D341Med (cell line): ENCODE results near the gene KLHL3.
A peak's percentile ranks its signal among the peaks of the same experiment; 100 is the strongest.

Experiments
- DNase-seq: peaks from one replicate; pipeline ENCODE4 v3.0.0; 2012; ENCODE audit warnings: low spot score

KLHL3 gene

DNA sequence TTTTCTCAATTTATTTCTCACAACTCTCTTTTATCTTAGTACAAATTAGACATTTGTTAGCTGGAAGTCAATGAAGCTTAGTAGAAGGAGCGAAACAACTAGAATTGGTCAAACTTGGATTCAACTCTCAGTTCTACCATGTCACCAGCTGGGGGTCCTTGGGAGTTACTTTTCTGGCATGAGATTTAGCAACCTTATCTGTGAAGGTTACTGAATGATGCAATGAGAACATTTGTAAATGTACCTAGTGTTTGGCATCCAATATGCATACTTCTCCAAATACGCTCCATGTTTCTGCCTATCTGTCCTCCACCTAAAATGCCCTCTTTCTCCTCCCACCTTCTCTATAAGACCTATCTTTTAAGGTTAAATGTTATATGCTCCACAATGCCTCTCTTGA, 12.0 kb upstream of the KLHL3 start:
- DNase-seq: no peak

DNA sequence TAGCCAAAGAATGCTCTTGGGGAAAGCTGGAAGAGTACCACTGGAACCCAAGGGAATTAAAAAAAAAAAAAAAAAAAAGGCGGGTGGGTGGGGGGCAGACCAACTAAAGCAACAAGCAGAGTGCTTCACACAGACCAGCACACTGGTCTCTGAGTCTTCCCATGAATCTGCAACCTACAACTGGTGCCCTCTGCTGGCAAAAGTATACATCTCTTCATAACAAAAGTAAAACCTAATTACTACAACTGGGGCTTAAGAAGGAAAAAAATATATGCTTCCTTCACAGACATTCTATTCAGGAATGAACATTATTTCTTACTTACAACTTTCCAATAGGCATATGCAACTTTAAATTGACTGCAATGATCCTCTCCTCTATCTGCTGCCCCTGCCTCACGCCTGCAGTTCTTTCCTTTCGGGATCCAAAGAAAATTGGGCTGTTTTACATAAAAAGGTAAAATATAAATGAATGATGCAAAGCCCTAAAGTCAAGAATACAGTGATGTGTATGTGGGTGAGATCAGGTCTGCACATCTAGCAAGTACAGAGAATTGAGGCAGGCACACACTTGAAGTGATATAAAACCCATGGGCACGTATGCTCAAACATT, 7.2 kb upstream of the KLHL3 start:
- DNase-seq: peak; percentile 62

DNA sequence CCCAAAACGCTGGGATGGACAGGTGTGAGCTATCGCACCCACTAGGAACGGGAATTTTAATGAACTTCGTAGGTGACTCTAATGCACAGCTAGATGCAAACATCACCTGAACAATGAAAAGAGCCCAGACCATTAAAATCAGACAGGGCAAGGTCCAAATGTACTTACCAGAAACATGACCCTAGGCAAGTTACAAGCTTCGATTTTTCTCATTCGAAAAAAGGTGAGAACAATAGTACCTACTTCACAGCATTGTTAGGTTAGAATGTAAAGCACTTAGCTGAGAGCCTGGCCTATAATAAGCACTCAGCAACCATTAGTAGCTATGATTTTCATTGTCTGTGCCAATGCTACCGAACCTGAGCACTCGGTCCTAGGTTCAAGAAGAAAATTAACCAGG, 5.8 kb upstream of the KLHL3 start:
- DNase-seq: no peak

DNA sequence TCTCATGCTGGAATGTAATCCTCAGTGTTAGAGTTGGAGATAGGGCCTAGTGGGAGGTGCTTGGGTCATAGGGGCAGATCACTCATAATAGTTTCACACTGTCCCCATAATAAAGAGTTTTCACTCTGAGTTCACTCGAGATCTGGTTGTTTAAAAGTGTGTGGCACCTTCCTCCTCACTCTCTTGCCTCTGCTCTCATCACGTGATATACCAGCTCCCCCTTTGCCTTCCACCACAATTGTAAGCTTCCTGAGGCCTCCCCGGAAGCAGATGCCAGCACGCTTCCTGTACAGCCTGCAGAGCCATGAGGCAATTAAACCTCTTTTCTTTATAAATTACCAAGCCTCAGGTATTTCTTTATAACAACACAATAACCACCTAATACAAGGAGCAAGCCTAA, 3.8 kb upstream of the KLHL3 start:
- DNase-seq: no peak

DNA sequence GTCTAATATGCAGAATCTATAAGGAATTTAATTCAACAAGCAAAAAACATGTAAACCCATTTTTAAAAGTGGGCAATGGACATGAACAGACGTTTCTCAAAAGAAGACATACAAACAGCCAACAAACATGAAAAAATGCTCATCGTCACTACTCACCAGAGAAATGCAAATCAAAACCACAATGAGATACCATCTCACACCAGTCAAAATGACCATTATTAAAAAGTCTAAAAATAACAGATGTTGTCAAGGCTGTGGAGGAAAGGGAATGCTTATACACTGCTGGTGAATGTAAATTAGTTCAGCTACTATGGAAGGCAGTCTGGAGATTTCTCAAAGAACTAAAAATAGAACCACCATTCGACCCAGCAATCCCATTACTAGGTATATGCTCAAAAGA, 3.1 kb upstream of the KLHL3 start:
- DNase-seq: no peak

DNA sequence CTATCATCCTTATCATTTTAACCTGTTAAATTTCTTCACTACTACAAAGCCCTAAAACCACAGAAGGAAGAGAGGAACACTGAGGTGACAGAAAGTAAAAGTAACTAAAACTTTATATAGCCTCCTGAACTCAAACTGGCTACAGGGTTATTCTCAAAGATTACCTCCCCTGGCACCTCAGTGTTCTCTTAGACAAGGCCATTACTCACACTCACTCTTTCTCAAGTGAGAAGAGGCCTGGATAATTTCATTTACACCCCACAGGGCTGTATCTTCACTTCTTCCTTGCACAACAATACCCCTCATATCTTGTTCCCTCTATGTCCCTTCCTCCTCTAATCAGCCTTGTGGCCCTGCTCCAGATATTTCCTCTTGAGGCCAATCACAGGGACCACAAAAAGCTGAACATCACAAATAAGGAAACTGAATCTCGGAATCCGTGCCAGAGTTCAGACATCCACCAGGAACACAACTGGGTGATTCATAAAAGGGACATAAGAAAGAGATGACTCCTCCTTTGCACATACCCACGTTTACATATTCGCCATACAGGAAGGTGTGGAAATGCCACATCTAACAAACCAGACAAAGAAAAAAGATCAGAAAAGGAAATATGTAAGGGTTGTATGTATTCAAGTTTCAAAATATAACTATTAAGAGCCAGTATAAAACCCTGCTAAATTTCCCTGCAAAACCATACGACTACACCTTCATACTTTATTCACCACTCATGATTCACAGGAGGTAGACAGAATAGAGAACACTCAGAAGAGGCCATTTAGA, 1.7 kb upstream of the KLHL3 start:
- no peak for DNase-seq

DNA sequence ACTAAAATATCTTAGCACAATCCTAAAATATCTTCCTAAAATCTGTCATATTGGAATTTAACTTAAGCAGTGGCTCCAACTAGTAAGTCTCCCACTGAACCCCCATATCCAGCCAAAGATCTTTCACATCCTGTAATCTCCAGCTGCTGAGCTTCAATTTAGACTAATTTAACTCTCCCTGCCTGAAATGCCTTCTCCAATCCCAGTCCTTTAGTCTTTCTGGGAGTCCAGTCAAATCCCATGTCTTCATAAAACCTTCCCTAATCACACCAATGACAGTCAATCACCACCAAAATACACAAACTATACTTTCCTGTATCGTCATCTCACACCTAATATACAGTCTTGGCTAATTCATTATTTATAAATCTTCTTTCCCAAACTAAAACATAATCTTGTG, 607 bp upstream of the KLHL3 start:
- DNase-seq: no peak

DNA sequence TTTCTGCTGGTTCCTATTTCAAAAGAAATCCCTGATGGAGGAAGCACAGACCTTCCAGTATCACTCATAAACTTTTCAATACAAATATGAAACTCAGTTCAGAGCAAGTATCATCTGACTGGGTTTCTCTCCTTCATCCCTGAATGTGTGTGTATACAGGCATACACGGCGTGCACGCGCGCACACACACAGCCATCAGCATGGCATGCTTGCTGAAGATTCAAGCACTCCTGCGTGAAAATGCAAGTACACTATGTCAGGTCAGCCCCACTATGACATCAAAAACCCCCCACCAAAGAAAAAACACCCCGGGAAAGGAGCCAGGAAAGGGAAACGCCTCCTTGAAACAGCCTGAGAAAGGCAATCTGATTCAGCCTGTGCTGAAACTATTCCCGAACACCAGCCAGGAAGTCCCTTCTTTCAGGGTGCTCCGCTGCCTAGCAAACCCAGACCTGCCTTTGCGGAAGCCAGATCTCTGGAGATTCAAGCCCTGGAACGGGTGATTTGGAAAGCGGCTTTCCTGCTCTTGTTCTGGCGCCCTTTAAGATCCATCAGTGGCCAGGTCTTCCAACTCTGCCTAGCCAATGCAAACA, 831 bp downstream of the KLHL3 start:
- no peak for DNase-seq

DNA sequence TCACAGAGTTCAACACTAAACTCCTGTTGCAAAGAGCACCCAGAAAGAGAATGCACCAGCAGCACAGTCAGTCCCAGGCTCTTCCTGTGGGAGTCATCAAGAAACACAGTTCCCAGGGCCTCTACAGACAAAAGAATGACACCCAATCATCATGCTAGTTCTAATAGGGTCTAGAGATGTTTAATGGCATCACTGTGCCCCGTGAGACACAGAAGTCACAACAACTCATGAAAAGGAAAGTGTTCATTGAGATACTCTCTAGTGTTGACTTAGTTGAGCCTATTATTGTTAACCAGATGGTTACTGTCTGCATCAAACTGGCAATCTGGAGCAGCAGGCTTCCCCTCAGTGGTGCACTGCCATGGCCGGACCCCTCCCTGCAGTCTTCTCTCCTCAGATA, 1.6 kb downstream of the KLHL3 start:
- no peak for DNase-seq

DNA sequence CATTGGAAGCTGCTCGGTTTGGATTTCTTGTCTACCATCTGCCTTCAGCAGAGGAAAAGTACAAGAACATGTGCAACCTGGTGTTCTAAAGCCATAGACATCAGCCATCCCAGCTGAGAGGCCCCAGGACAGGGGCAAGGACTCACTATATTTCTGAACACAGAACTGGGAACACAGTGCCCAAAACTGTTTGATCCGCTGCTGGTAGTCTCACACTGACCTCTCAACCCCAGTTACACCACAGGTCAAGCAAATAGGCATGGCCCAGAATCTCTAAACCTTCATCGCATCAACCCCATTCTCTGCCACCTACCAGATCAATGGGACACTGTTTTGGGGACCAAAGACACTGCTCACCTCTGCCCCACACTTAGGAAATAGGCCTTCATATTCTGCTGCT, 2.0 kb downstream of the KLHL3 start:
- no peak for DNase-seq

DNA sequence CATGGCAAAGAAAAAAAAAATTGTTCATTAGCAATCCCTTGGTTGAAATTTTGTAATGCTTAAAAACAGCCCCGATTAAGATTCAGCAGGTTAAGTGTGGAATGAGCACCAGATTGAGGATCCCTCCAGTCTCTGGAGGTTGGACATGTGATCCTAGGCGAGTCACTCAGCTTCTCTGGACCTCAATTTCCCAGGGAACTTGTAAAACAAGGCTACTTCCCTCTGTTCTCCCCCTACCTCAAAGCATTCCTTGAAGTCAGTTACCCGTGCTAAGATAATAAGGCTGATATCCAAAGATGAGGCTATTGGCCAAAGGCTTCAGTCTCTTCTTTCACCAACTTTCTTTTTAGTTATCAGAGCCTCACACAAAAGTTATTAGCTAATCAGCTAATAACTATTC, 2.9 kb downstream of the KLHL3 start:
- DNase-seq: no peak

DNA sequence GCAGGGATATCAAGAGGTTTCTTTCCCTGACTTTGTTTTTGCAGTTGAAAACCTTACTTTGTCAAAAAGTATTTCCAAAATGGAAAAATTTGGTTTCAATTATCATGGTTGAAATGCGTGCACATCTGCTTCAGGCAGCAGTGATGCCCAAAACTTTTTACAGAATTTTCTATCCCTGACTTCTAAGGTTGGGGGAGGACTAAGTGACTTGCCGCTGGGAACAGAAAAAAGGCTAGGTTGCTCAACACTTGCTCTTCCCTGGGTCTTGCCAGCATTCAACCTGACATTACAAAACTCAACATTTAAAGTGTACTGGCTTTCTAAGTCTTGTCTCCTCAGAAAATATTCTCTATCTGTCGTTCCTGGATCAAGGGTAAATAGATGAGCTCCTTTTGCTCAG, 4.7 kb downstream of the KLHL3 start:
- DNase-seq: no peak

DNA sequence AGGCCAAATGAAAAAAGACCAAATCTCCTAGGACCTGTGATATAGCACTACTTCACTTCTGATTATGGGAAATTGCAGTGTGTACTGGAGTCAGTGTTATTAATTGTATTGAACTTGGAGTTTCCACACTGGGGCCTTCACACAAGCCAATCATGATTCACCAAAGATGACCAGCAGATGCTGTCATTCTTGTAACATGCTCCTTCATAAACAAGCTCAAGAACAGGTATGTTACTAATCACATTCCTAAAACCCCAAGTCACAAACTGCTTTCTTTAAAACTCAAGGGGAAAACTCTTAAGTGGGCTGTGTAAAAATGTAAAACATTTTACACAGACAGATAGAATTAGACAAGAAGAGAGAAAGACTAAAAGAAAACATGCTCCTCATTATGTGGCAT, 5.6 kb downstream of the KLHL3 start:
- DNase-seq: no peak

DNA sequence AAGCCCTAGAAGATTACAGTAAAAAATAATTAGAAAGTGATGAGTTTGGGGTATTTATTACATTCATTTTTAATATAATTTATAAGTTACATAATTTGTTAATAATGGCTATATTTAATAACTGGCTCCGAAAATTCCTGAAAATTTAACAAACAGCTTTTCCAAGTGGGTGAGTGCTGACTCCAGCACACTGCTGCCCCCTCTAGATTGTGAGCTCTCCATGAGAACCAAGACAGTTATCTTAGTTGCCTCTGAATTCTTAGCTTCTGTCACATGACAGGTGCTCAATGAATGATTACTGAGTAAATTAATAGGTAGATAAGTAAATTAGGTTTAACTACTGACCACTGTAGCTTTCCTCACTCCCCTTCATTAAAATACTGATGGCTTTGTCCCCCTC, 7.8 kb downstream of the KLHL3 start:
- no peak for DNase-seq

DNA sequence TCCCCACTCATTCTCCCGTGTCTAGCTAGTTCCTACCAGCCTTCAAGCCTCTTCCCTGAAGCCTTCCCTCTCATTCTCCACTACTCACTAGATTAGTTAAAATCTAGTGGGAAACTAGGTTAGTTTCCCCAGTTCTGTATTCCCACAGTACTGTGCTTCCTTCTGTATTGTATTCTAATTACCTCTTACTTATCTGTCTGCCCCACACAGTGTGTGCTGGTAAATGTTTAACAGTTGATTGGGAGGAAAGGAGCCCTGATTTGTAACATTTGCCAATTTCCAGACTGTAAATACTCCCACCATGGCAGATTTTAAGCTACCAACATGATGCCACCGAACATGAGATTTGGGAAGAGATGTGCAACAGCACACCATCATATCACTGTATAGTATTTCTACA, 8.3 kb downstream of the KLHL3 start:
- DNase-seq: no peak

DNA sequence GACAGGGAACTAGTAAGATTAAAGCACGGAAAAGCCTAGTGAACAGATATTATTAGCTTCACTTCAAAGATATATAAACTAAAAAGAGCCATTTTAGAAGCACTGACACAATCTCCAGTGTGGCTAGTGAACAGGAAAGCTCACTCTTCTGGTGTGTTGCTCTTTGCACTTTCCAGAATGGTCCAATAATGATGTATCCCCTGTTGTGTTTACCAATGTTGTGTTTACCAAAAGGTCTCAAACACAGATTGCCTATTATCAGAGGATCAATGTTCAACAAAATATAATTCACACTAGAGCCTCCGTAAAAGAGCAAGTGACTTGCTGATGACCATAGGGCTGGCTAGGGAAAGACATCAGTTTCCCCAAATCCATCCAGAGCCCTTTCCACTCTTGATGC, 11.6 kb downstream of the KLHL3 start:
- DNase-seq: no peak

DNA sequence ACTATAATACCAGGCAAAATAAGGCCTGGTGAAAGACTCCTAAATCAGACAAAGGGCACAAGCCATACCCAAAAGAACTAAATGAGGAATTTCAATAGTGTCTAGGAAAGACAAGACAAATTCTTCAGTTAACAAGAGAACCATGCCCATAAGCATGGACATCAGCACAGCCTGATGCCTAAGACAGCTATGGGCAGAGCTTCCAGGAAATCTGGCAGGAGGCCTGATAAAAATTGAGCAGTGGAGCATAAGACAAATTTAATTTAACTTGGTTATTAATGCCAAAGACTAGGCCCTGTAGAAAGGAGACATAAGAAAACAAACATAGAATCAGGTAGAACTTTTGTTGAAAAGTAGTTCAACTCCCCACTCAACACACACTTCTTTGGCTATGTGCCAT, 17.3 kb downstream of the KLHL3 start:
- no peak for DNase-seq

DNA sequence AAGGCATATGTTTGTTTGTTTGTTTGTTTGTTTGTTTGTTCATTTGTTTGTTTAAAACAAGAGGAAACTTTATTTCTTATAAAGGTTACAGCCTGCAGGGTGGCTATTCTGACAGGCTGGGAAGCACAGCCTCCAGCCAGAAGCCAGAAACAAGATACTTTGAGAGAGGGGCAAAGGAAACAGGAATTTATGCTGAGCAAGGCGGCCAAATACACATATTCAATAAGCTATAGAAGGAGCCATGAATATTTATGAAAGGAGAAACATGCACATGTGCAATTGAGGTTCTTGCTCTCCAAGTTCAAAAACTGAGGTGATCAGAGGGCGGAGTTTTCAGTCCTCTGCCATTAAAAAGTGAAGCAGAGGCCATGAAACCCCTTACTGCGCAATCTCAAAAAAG, 19.6 kb downstream of the KLHL3 start:
- DNase-seq: no peak

DNA sequence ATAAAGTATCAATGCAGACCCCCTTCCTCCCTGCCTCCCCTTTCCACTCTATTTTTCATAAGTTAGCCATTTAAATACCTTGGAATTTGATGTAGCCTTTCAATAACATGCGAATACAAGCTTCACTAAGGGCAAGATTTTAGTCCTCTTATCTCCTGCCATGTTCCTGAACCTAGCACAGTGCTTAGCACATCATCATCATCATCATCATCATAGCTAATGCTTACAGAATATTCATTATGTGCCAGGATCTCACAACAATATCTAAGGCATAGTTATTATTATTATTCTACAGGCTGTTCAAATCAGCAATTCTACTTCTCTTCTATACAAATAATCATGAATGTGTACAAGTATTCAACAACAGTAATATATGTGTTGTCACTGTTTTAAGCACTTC, 20.4 kb downstream of the KLHL3 start:
- no peak for DNase-seq

DNA sequence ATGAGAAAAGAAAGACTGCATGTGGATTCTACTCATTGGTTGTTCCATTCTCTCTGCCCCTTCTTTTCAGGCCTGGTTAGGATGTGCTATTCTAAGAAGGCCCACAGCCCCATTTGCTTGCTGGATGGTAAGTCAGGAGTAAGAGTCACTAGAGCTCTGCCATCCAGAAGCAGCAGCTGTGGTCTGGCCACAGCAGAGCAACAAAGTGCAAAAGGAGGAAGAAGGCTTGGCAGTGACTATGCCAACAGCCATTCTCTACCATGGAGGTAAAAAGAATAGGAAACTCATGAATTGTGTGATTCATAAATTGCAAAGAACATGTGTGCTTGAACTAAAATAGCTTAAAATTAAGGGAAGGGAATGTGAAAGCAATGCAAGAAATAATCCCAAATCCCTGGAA, 20.9 kb downstream of the KLHL3 start:
- no peak for DNase-seq

DNA sequence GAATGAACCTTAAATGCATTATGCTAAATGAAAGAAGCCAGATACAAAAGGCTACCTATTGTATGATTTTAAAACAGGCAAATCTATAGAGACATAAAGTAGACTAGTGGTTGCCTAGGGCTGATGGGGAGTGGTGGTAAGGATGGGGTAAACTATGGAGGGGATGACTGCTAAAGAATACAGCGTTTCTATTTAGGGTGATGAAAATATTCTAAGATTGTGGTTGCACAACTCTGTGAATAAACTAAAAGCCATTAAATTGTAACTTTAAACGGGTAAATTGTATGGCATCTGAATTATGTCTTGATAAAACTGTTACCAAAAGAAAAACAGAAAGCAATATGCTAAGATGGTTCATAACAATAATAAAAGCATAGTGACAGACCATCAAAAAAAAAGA, 21.4 kb downstream of the KLHL3 start:
- no peak for DNase-seq

DNA sequence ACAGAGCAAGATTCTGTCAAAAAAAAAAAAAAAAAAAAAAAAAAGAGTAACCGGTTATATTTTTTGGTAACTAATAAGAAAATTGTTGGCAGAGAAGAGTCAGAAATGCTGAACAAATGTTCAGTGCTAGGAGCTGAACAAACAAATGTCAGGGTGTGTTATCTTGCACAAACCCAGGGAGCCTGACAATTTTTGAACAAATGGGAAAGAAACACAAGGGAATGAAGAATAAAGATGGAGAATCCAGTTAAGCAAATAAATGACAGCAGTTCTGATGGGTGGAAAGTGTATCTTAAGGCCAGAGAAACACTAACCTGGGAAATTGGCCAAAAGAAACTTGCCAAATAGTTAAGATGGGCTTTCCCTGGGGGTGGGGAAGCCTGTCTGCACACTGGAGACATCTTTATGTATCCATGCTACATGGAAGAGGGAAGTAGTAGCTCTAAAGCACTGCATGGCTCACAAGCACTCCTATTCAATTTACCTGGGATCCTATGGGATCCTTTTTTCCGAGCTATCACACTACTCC, 23.7 kb downstream of the KLHL3 start:
- DNase-seq: no peak

DNA sequence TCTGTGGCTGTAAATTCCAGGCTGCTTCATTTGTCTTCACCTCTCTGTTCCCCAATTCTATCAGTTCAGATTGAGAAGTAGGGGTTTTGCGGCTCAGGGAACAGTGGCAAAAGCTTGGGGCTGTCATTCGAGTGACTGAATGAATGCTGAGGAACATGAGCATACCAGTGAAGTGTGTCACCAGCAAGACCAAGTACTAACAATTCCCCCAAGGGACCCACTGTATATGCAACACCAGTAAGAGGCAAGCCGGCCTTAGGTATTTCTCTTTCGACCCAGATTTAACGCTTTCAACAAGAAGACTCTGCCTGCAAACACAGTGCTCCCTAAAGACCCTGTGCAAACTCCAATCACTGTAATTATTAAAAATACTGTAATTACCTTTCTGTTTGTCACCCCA, 25.8 kb downstream of the KLHL3 start:
- DNase-seq: no peak
